Stimulated activated naive CD8-positive, alpha-beta T cell treated with anti-CD3 and anti-CD28 coated beads, Interleukin-15, Interleukin-2, amounts not matched to agents 100 ng/mL and 50 ng/mL, for 24 hours (primary cell): Measurements from ENCODE around the gene EIF2S3B.
"Not testable (repeated sequence)": the region's sequence is repeated elsewhere in the genome, so short reads cannot be mapped to it uniquely, and the experiment has no call there.

ENCODE experiments used
- H3K27ac Mint-ChIP-seq: one replicate; pipeline ENCODE4 v1.8.0; 2021; ENCODE audit warnings: mild to moderate bottlenecking, mixed read lengths
- H3K27me3 Mint-ChIP-seq: one replicate; pipeline ENCODE4 v1.8.0; 2021; ENCODE audit warnings: mixed read lengths
- H3K36me3 Mint-ChIP-seq: one replicate; pipeline ENCODE4 v1.8.0; 2021; ENCODE audit warnings: low read depth, mixed read lengths
- H3K4me1 Mint-ChIP-seq: one replicate; pipeline ENCODE4 v1.8.0; 2021; ENCODE audit warnings: low read depth, mixed read lengths
- H3K4me3 Mint-ChIP-seq: one replicate; pipeline ENCODE4 v1.8.0; 2021; ENCODE audit warnings: mild to moderate bottlenecking, mixed read lengths
- H3K9me3 Mint-ChIP-seq: one replicate; pipeline ENCODE4 v1.8.0; 2021; ENCODE audit warnings: mixed read lengths

EIF2S3B gene

DNA sequence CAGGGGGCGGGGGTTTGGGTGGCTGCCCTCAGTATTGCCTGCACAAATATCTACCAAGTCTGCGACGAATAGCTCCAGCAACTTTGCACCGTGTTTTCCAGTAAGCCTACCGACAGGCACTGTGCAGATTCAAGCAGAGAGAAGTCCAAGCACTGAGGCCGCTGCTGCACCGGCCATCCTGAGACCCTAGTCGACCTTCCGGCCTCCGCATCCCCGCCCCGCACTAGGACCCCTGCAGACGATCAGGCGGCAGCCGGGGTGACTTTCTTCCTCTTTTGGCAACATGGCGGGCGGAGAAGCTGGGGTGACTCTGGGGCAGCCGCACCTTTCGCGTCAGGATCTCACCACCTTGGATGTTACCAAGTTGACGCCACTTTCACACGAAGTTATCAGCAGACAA, at the start of gene EIF2S3B:
Gene EIF2S3B, plus strand, starts transcription at position 271 of the 400 bp plus-strand sequence. Its CDS starts 13 bp downstream, at position 284.
- H3K4me1 Mint-ChIP-seq = peaks cover 36% of the 10 kb centered on the region
- H3K4me3 Mint-ChIP-seq = no peak within 1 kb of the TSS
- no peak within 1 kb of the TSS for H3K27ac Mint-ChIP-seq
- H3K9me3 Mint-ChIP-seq = peaks cover 11% of the 10 kb centered on the region
- H3K27me3 Mint-ChIP-seq = no peaks in the 10 kb centered on the region
- peaks cover 4% of the 10 kb centered on the region for H3K36me3 Mint-ChIP-seq

GRCh38 chr12:10456856-10457255, 48.8 kb upstream of the EIF2S3B start:
- H3K9me3 Mint-ChIP-seq = peaks cover 43% of the 10 kb centered on the region
- peaks cover 12% of the 10 kb centered on the region for H3K36me3 Mint-ChIP-seq

DNA sequence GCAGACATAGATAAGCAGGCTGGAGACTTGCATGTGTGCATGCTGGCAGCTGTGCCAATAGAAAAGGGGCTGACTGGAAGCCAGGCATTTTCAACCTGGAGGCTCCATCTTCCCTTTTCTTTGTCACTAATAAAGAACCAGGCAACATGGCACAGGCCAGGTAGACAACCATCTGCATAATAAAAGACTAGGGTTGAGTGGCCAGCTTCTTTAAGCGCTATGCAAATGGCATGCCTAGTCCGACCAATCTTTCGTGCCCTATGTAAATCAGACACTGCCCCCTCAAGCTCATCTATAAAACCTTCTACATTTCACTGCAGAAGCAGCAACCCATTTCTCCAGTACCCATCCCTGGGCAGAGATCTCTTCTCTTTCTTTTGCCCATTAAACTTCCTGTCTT, 47.9 kb upstream of the EIF2S3B start:
- no peaks in the 10 kb centered on the region for H3K27me3 Mint-ChIP-seq
- H3K9me3 Mint-ChIP-seq = peaks cover 48% of the 10 kb centered on the region
- H3K4me3 Mint-ChIP-seq = no peak overlapping the region
- peaks cover 12% of the 10 kb centered on the region for H3K36me3 Mint-ChIP-seq
- H3K4me1 Mint-ChIP-seq = peaks cover 14% of the 10 kb centered on the region
- H3K27ac Mint-ChIP-seq = peak overlapping the region; percentile 1

More at GRCh38 chr12:10456856-10457255, 48.8 kb upstream of the EIF2S3B start:
- Mint-ChIP-seq H3K27me3 (no peaks in the 10 kb centered on the region), H3K4me3 (no peak overlapping the region), H3K27ac (no peak overlapping the region), H3K4me1 (peaks cover 14% of the 10 kb centered on the region)

- H3K4me1 Mint-ChIP-seq = no peaks in the 10 kb centered on the region
- H3K27ac Mint-ChIP-seq = no peak overlapping the region
- no peak overlapping the region for H3K4me3 Mint-ChIP-seq
- peaks cover 33% of the 10 kb centered on the region for H3K9me3 Mint-ChIP-seq
- peaks cover 11% of the 10 kb centered on the region for H3K36me3 Mint-ChIP-seq
- H3K27me3 Mint-ChIP-seq = no peaks in the 10 kb centered on the region
Observed at GRCh38 chr12:10466311-10466710, 39.4 kb upstream of the EIF2S3B start.

DNA sequence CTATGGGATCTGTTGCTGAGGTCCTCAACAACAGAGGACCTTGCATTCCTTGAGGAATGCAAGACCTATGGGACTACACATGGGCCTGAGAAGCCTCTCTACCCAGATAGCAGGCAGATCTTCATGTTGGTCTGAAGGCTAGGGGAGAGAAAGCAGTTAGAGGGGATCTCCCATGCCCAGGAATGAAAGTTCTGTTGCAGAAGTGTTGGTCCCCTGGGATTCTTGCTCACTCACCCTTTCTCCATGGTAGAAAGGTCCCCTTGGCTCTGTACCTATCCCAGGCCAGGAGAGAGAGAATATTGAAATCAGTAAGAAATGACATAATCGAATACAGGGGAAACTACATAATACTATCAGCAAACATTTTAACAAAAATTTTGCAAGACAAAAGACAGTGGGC, 36.0 kb upstream of the EIF2S3B start:
- no peak overlapping the region for H3K27ac Mint-ChIP-seq
- H3K36me3 Mint-ChIP-seq = peaks cover 4% of the 10 kb centered on the region
- H3K27me3 Mint-ChIP-seq = no peaks in the 10 kb centered on the region
- no peaks in the 10 kb centered on the region for H3K4me1 Mint-ChIP-seq
- H3K4me3 Mint-ChIP-seq = no peak overlapping the region
- H3K9me3 Mint-ChIP-seq = peaks cover 10% of the 10 kb centered on the region

DNA sequence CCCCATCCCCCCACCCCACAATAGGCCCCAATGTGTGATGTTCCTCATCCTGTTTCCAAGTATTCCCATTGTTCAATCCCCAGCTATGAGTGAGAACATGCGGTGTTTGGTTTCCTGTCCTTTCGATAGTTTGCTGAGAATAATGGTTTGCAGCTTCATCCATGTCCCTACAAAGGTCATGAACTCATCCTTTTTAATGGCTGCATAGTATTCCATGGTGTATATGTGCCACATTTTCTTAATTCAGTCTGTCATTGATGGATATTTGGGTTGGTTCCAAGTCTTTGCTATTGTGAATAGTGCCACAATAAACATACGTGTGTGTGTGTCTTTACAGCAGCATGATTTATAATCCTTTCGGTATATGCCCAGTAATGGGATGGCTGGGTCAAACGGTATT, 32.9 kb upstream of the EIF2S3B start:
- H3K9me3 Mint-ChIP-seq = peaks cover 19% of the 10 kb centered on the region
- H3K4me3 Mint-ChIP-seq, H3K27ac Mint-ChIP-seq, H3K36me3 Mint-ChIP-seq, H3K27me3 Mint-ChIP-seq, H3K4me1 Mint-ChIP-seq: not testable (repeated sequence)

DNA sequence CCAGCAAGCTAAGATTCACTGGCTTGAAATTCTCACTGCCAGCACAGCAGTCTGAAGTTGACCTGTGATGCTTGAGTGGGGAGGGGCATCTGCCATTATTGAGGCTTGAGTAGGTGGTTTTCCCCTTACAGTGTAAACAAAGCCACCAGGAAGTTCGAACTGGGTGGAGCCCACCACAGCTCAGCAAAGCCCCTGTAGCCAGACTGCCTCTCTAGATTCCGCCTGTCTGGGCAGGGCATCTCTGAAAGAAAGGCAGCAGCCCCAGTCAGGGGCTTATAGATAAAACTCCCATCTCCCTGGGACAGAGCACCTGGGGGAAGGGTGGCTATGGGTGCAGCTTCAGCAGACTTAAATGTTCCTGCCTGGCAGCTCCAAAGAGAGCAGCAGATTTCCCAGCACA, 23.8 kb upstream of the EIF2S3B start:
- H3K4me3 Mint-ChIP-seq, H3K27me3 Mint-ChIP-seq, H3K27ac Mint-ChIP-seq: not testable (repeated sequence)
- peaks cover 21% of the 10 kb centered on the region for H3K9me3 Mint-ChIP-seq
- H3K36me3 Mint-ChIP-seq = peaks cover 13% of the 10 kb centered on the region
- peaks cover 26% of the 10 kb centered on the region for H3K4me1 Mint-ChIP-seq

GRCh38 chr12:10487328-10487727, 18.4 kb upstream of the EIF2S3B start:
- not testable (repeated sequence) for H3K27me3 Mint-ChIP-seq, H3K27ac Mint-ChIP-seq, H3K36me3 Mint-ChIP-seq, H3K4me3 Mint-ChIP-seq
- Mint-ChIP-seq H3K4me1 (peaks cover 24% of the 10 kb centered on the region), H3K9me3 (peaks cover 13% of the 10 kb centered on the region)

GRCh38 chr12:10491766-10492165, 13.9 kb upstream of the EIF2S3B start:
- Mint-ChIP-seq H3K4me3 (no peak overlapping the region), H3K36me3 (no peaks in the 10 kb centered on the region), H3K27ac (no peak overlapping the region), H3K27me3 (no peaks in the 10 kb centered on the region), H3K9me3 (peaks cover 4% of the 10 kb centered on the region), H3K4me1 (peaks cover 35% of the 10 kb centered on the region)

GRCh38 chr12:10497602-10498001, 8.1 kb upstream of the EIF2S3B start:
- H3K36me3 Mint-ChIP-seq = no peaks in the 10 kb centered on the region
- H3K4me3 Mint-ChIP-seq = peak overlapping the region; percentile 56
- H3K9me3 Mint-ChIP-seq = no peaks in the 10 kb centered on the region
- H3K27ac Mint-ChIP-seq = peak overlapping the region; percentile 93
- no peaks in the 10 kb centered on the region for H3K27me3 Mint-ChIP-seq
- peaks cover 73% of the 10 kb centered on the region for H3K4me1 Mint-ChIP-seq

DNA sequence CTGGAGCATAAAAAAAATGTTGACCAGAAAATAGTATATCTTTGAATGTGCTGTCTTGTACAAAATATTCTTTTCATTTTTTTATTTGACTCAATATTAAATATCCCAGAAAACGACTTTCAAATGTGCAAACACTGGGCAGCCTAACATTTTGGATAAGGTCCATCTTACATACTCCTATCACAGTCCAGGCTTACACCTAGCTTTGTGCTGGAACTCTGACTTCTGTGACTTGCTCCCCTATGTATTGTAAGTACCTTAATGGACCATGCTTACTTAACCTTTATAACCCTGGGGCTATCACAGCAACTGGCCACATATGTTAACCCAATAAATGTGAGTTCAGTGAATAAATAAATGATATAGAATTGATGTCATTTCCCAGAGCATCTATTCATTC, 7.6 kb upstream of the EIF2S3B start:
- Mint-ChIP-seq H3K27me3 (no peaks in the 10 kb centered on the region), H3K27ac (peak overlapping the region; percentile 93), H3K9me3 (peaks cover 2% of the 10 kb centered on the region), H3K4me1 (peaks cover 76% of the 10 kb centered on the region), H3K36me3 (peaks cover 3% of the 10 kb centered on the region), H3K4me3 (peak overlapping the region; percentile 56)

- H3K4me1 Mint-ChIP-seq = peaks cover 76% of the 10 kb centered on the region
- peak overlapping the region; percentile 54 for H3K4me3 Mint-ChIP-seq
- peaks cover 3% of the 10 kb centered on the region for H3K9me3 Mint-ChIP-seq
- H3K27ac Mint-ChIP-seq = peak overlapping the region; percentile 83
- peaks cover 4% of the 10 kb centered on the region for H3K36me3 Mint-ChIP-seq
- H3K27me3 Mint-ChIP-seq = no peaks in the 10 kb centered on the region
Observed at GRCh38 chr12:10501030-10501429, 4.7 kb upstream of the EIF2S3B start.

DNA sequence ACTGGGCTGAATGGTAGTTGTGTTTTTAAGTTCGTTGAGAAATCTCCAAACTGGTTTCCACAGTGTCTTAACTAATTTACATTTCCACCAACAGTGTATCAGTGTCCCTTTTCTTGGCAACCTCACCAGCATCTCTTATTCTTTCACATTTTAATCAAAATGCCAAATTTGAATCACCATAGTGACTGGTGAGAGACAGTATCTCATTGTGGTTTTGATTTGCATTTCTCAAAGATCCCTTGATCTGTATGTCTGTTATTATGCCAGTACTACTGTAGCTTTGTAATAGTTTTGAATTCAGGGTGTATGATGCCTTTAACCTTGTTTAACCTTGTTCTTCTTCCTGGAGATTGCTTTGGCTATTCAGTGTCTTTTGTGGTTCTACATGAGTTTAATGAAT, 2.2 kb upstream of the EIF2S3B start:
- H3K9me3 Mint-ChIP-seq = peaks cover 11% of the 10 kb centered on the region
- peak overlapping the region; percentile 88 for H3K27ac Mint-ChIP-seq
- peaks cover 4% of the 10 kb centered on the region for H3K36me3 Mint-ChIP-seq
- H3K27me3 Mint-ChIP-seq = no peaks in the 10 kb centered on the region
- peak overlapping the region; percentile 42 for H3K4me3 Mint-ChIP-seq
- H3K4me1 Mint-ChIP-seq = peaks cover 56% of the 10 kb centered on the region

GRCh38 chr12:10511756-10512355, 6.2 kb downstream of the EIF2S3B start:
- Mint-ChIP-seq H3K27me3 (no peaks in the 10 kb centered on the region), H3K9me3 (peaks cover 8% of the 10 kb centered on the region), H3K27ac (no peak overlapping the region), H3K4me3 (no peak overlapping the region), H3K36me3 (no peaks in the 10 kb centered on the region), H3K4me1 (no peaks in the 10 kb centered on the region)

DNA sequence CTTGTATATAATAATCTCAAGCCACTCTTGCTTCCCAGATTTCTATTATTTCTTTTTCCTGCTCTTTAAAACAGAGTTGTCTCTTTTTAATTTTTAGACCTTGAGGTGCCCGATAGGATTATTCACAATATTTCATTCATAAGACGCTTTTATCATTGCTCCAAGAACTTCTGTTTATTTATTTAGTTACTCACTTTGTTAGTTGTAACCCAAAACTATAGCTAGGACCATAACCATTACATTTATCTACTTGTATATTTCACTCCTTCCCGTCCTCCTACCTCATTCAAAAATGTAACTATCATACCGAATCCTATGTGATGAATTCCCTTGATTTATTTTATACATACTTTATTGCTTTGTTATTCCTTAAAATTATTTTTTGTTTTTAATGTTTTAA, 7.1 kb downstream of the EIF2S3B start:
- no peaks in the 10 kb centered on the region for H3K4me1 Mint-ChIP-seq
- H3K36me3 Mint-ChIP-seq = no peaks in the 10 kb centered on the region
- no peak overlapping the region for H3K4me3 Mint-ChIP-seq
- no peak overlapping the region for H3K27ac Mint-ChIP-seq
- no peaks in the 10 kb centered on the region for H3K27me3 Mint-ChIP-seq
- H3K9me3 Mint-ChIP-seq = peaks cover 3% of the 10 kb centered on the region

DNA sequence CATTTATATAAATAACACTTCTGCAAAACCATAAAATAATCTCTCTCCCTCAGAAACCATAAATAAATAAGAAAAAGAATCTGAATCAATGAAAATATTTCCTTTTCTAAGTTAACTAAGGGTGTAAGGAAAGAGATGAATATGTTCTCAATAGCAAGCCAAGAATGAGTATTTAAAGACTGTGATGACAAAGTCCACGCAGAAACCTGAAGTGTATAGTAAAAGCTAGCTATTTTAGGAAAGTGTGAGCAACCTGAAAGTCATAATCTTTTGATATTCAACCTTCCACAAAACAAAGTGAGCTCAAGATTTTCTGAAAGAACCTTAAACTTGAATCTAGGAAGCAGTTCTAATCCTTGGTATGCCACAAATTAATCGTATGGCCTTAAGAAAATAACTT, 15.9 kb downstream of the EIF2S3B start:
- Mint-ChIP-seq H3K36me3 (peaks cover 3% of the 10 kb centered on the region), H3K27ac (no peak overlapping the region), H3K4me1 (peaks cover 19% of the 10 kb centered on the region), H3K27me3 (no peaks in the 10 kb centered on the region), H3K4me3 (no peak overlapping the region), H3K9me3 (peaks cover 6% of the 10 kb centered on the region)
